ENCODE data around the gene CSNK2A1.

The CSNK2A1 gene

DNA sequence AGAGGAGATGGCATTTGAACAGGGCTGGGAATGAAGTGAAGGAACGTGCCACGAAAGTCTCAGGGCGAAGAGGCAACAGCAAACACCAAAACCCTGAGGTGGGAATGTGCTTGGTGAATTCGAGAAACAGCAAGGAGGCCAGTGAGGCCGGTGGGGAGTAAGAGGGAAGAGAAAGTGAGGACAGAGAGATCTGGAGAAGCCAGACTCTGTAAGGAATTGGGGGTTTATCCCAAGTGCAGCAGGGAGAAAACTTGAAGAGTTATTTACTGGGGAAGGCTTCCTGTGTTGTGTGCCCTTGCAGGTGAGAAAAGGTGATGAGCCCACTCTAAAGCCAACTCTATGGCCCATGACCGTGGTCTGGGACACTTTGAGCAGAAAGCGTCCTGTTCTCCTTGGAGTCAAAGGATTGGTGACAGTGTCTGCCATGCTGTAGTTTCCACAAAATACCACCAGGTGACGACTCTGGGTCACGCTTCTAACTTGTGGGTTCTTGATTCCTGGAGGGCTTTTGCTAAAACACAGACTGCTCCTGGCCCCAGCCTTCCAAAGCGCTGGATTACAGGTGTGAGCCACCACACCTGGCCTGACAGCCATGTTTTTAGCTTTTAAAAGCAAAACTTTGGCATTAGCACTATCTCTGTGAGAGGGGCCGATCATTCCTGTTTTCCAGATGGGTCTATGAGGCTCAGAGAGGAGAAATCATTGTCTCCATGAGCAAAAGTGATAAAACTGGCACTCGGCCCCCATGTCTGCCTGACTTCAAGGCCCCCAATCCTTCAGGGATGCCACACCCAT lies 18.0 kb upstream of the CSNK2A1 start:
- TF ChIP-seq, protein P1, sequence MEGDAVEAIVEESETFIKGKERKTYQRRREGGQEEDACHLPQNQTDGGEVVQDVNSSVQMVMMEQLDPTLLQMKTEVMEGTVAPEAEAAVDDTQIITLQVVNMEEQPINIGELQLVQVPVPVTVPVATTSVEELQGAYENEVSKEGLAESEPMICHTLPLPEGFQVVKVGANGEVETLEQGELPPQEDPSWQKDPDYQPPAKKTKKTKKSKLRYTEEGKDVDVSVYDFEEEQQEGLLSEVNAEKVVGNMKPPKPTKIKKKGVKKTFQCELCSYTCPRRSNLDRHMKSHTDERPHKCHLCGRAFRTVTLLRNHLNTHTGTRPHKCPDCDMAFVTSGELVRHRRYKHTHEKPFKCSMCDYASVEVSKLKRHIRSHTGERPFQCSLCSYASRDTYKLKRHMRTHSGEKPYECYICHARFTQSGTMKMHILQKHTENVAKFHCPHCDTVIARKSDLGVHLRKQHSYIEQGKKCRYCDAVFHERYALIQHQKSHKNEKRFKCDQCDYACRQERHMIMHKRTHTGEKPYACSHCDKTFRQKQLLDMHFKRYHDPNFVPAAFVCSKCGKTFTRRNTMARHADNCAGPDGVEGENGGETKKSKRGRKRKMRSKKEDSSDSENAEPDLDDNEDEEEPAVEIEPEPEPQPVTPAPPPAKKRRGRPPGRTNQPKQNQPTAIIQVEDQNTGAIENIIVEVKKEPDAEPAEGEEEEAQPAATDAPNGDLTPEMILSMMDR (IDR thresholded peaks at IDR 0.05; ENCODE audit: insufficient read depth, low read length, poor library complexity, severe bottlenecking), result peak; percentile 97

DNA sequence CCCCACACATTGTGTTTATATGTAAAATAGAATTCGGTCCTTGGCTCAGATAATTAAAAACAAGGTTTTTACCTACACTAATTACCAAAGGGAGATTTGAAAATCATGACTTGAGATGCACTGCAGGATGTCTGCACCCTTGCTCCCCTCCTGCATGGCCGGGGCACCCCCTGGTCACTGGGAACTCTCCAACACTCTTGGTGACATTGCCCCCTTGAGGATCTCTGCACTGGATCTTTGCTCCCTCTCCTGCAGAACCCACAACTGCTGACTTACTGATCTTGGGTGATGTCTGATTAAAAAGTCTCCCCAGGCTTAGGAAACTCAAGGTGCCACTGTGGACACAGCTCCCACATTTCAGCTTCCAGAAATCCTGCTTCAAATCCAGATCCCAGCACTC lies 17.1 kb upstream of the CSNK2A1 start:
- DNase-seq (ENCODE audit: extremely low read depth, insufficient read length), result no peak
- peaks cover 2% of the 10 kb centered on the region; the same call in 1 of the 2 replicates for H3K27me3 ChIP-seq (replicated peaks; ENCODE audit: control insufficient read depth, insufficient read depth, low read length)
- TF ChIP-seq, protein P1 (IDR thresholded peaks at IDR 0.05; ENCODE audit: insufficient read depth, low read length, poor library complexity, severe bottlenecking), result no peak

More for the DNA sequence above, 18.0 kb upstream of the CSNK2A1 start:
- peaks cover 2% of the 10 kb centered on the region; the same call in 1 of the 2 replicates for H3K27me3 ChIP-seq (replicated peaks; ENCODE audit: control insufficient read depth, insufficient read depth, low read length)
- H3K4me3 ChIP-seq (replicated peaks; ENCODE audit: low read depth, low read length), result no peak overlapping the region
- peak; percentile 38 for DNase-seq (ENCODE audit: extremely low read depth, insufficient read length)
- no peaks in the 10 kb centered on the region for H3K36me3 ChIP-seq (ENCODE audit: control insufficient read depth, insufficient read depth, low read length)

DNA sequence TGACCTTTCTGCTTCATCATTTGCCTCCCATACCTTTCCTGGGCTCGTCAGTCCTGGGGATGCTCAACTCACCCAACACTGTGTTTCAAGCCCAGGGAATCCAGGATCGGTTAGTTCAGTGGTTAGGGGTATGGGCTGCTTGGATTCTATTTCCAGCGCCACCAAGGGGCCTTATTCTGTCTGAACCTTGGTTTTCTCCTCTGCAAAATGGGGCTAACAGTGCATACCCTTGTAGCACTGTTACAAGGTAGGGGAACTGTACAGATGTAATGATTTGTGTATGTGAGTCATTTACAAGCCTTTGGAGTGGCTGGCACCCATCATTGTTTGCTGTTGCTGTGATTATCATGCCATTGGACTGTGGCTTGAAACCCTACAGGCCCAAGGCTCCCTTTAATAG lies 14.5 kb upstream of the CSNK2A1 start:
- TF ChIP-seq, protein P1 (IDR thresholded peaks at IDR 0.05; ENCODE audit: insufficient read depth, low read length, poor library complexity, severe bottlenecking), result no peak
- H3K27me3 ChIP-seq (replicated peaks; ENCODE audit: control insufficient read depth, insufficient read depth, low read length), result peaks cover 2% of the 10 kb centered on the region; the same call in 1 of the 2 replicates
- H3K36me3 ChIP-seq (ENCODE audit: control insufficient read depth, insufficient read depth, low read length), result no peaks in the 10 kb centered on the region
- no peak overlapping the region for H3K4me3 ChIP-seq (replicated peaks; ENCODE audit: low read depth, low read length)
- no peak for DNase-seq (ENCODE audit: extremely low read depth, insufficient read length)

More for the DNA sequence above, 17.1 kb upstream of the CSNK2A1 start:
- Histone ChIP-seq H3K4me3 (replicated peaks; ENCODE audit: low read depth, low read length) (no peak overlapping the region), H3K36me3 (ENCODE audit: control insufficient read depth, insufficient read depth, low read length) (no peaks in the 10 kb centered on the region)

DNA sequence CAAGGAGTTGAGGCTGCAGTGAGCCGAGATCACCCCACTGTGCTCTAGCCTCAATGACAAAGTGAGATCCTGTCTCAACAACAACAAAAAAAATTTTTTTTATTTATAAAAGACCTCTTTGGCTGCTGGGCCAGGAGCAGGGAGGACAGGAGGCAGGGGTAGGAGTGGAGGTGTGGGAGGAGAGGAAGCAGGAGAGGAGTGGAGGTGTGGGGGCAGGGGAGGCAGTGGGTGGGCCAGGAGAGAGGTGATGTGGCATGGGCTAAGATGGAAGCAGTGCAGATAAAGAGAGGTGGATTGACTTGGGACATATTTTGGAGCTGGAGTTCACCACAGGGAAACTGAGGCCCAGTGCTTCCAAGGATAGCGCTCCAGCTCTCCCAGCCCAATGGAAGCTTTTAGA lies 13.4 kb upstream of the CSNK2A1 start:
- TF ChIP-seq, protein P1 (IDR thresholded peaks at IDR 0.05; ENCODE audit: insufficient read depth, low read length, poor library complexity, severe bottlenecking), result no peak
- no peak overlapping the region for H3K4me3 ChIP-seq (replicated peaks; ENCODE audit: low read depth, low read length)
- no peaks in the 10 kb centered on the region for H3K36me3 ChIP-seq (ENCODE audit: control insufficient read depth, insufficient read depth, low read length)
- no peak for DNase-seq (ENCODE audit: extremely low read depth, insufficient read length)
- H3K27me3 ChIP-seq (replicated peaks; ENCODE audit: control insufficient read depth, insufficient read depth, low read length), result peaks cover 2% of the 10 kb centered on the region; the same call in 1 of the 2 replicates

DNA sequence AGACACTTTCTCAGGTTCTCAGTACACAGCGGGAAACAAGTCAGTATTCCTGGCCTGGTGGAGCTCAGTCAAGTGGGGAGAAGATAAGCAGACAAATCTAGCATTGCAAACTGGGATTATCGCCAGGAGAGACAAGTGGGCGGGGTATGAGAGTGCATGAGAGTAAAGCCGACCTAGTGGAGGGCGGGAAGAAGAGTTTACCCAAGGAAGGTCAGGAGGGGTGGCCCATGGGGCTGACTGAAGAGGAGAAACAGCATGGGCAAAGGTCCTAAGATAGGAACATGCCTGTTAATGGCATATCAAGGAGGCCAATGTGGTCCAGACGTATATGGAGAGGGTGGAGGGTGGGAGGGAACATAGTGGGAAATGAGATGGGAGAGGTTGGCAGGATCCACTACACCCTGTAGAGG lies 12.4 kb upstream of the CSNK2A1 start:
- no peak for DNase-seq (ENCODE audit: extremely low read depth, insufficient read length)
- TF ChIP-seq, protein P1 (IDR thresholded peaks at IDR 0.05; ENCODE audit: insufficient read depth, low read length, poor library complexity, severe bottlenecking), result no peak
- Histone ChIP-seq H3K4me3 (replicated peaks; ENCODE audit: low read depth, low read length) (no peak overlapping the region), H3K36me3 (ENCODE audit: control insufficient read depth, insufficient read depth, low read length) (no peaks in the 10 kb centered on the region), H3K27me3 (replicated peaks; ENCODE audit: control insufficient read depth, insufficient read depth, low read length) (peaks cover 2% of the 10 kb centered on the region; the same call in 1 of the 2 replicates)
